Esophagus (tissue), 2 donors: ENCODE measurements around the gene QPCT. TPM values are rescaled to one million over a fixed set of nuclear protein-coding genes. Genes with fewer than 3 reads are reported as not detected.

ENCODE experiments used
- H3K27ac ChIP-seq, 2 donors: one replicate each; pipeline ENCODE4 v1.5.1; 2013; ENCODE audit warnings: low read depth in 2 of 2, mild to moderate bottlenecking in 2 of 2, inconsistent platforms in 1 of 2, low read length in 1 of 2, moderate library complexity in 1 of 2
- H3K27me3 ChIP-seq, 2 donors: one replicate each; pipeline ENCODE4 v1.6.1; 2013; ENCODE audit warnings: low read length in 2 of 2, control low read depth in 1 of 2, mild to moderate bottlenecking in 1 of 2; ENCODE audit not compliant: insufficient read depth in 2 of 2, control insufficient read depth in 1 of 2
- H3K36me3 ChIP-seq, 2 donors: one replicate each; pipeline ENCODE4 v1.6.1; 2013; ENCODE audit warnings: low read length in 1 of 2; ENCODE audit not compliant: control insufficient read depth in 2 of 2, insufficient read depth in 2 of 2
- H3K4me1 ChIP-seq, 2 donors: one replicate each; pipeline ENCODE4 v1.6.1; 2013; ENCODE audit warnings: low read length in 1 of 2; ENCODE audit not compliant: control insufficient read depth in 2 of 2, insufficient read depth in 2 of 2
- H3K4me3 ChIP-seq, 2 donors: one replicate each; pipeline ENCODE4 v1.5.1; 2013; ENCODE audit warnings: low read length in 2 of 2, mild to moderate bottlenecking in 2 of 2, low read depth in 1 of 2, moderate library complexity in 1 of 2
- H3K9me3 ChIP-seq, 2 donors: one replicate each; pipeline ENCODE4 v1.6.1; 2013; ENCODE audit warnings: mild to moderate bottlenecking in 2 of 2, low read depth in 1 of 2, low read length in 1 of 2, moderate library complexity in 1 of 2; ENCODE audit not compliant: control insufficient read depth in 2 of 2, insufficient read depth in 1 of 2
- WGBS, 2 donors: extraction: QIAGEN DNeasy Blood & Tissue Kit; methylation state at CpG; one replicate each; pipeline ENCODE4 v1.1.7; 2013; 5-methylcytosine and 5-hydroxymethylcytosine counted together
- polyA plus RNA-seq, 2 donors: library from polyadenylated mRNA; stranded (reverse); fragments of 200-250 nt; gene quantifications; one replicate each; pipeline ENCODE4 v1.2.3, GENCODE V29; 2013
- donor health status: healthy with polysubstance abuse.
- donor health status: Bipolar disorder and iron deficiency.

Gene QPCT
- polyA plus RNA-seq, 2 donors: 1.2 to 1.8 TPM

GRCh38 chr2:37354531-37354930 lies 10.1 kb downstream of the QPCT start:
- 94 to 95% methylated on average over 3 of the region's 3 CpGs for WGBS, 2 donors
- Histone ChIP-seq H3K36me3 (no peaks in the 10 kb centered on the region), H3K27ac (no peak overlapping the region), H3K9me3 (no peaks in the 10 kb centered on the region), H3K27me3 (no peaks in the 10 kb centered on the region), H3K4me1 (no peaks in the 10 kb centered on the region), H3K4me3 (no peak overlapping the region)

DNA sequence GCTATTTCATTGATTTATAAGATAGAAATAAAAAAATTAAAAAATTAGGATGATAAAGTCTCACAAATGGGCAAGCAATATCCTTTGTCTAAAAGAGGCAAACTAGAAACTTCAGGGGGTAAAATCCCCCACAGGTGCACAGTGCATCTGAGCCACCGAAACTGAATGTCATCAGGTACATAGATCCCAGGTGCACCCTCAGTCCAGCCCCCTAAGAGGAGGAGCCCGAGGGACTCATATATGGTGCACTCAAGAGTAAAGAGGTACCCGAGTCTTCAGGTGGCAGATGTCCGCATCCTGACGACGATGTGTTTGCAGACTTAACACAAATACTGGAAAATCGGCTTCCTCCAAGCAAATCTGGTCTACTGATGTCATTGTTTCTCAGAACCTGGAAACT lies 11.3 kb downstream of the QPCT start:
- WGBS, 2 donors: 87 to 91% methylated on average over 7 of the region's 7 CpGs
- no peaks in the 10 kb centered on the region for H3K4me1 ChIP-seq
- no peak overlapping the region for H3K4me3 ChIP-seq
- H3K27ac ChIP-seq: no peak overlapping the region
- no peaks in the 10 kb centered on the region for H3K9me3 ChIP-seq
- H3K36me3 ChIP-seq: no peaks in the 10 kb centered on the region
- no peaks in the 10 kb centered on the region for H3K27me3 ChIP-seq

DNA sequence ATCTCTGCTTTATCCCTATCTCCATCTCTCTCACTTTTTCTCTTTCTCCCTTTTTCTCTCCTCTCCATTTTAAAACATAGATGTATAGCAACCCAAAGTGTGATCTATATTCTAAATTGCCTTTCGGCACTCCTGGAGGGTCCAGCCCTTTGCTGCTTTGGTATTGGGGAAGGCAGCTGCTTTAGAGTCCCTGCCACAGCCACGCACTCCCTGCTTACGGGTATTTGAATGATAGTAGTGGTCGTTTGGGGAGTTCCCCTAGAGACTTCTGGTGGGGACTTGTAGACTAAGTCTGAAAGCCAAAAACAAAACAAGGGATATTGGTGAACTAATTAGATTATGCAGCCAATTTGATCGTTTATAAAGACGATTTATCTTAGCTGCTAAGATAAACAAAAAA lies 11.9 kb downstream of the QPCT start:
- Histone ChIP-seq H3K27ac (no peak overlapping the region), H3K9me3 (no peaks in the 10 kb centered on the region), H3K27me3 (no peaks in the 10 kb centered on the region), H3K36me3 (no peaks in the 10 kb centered on the region), H3K4me1 (peaks cover 0 to 2% of the 10 kb centered on the region in 2 donors), H3K4me3 (no peak overlapping the region)
- WGBS, 2 donors: 69 to 72% methylated on average over 6 of the region's 6 CpGs

DNA sequence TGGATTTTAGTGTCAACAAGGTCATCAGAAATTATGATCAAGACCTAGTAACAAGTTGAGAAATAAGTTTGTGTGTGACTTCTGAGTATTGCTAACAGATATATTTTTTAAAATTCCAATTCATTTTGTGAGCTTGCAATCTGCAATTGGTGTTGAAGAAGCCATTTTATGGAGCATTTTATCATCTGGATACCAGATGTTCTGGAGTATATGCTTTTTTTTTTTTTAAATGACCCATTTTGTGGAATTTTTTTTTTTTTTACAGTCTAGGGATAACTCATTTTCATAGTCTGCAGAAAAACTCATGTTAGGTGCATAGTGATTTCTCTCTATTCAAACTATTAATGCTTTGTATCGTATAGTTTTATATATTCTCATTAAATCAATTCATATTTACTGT lies 12.6 kb downstream of the QPCT start:
- H3K27ac ChIP-seq: no peak overlapping the region
- WGBS, 2 donors: 82 to 94% methylated on average over 1 of the region's 1 CpG
- no peak overlapping the region for H3K4me3 ChIP-seq
- no peaks in the 10 kb centered on the region for H3K27me3 ChIP-seq
- no peaks in the 10 kb centered on the region for H3K9me3 ChIP-seq
- peaks cover 0 to 2% of the 10 kb centered on the region in 2 donors for H3K4me1 ChIP-seq
- no peaks in the 10 kb centered on the region for H3K36me3 ChIP-seq

DNA sequence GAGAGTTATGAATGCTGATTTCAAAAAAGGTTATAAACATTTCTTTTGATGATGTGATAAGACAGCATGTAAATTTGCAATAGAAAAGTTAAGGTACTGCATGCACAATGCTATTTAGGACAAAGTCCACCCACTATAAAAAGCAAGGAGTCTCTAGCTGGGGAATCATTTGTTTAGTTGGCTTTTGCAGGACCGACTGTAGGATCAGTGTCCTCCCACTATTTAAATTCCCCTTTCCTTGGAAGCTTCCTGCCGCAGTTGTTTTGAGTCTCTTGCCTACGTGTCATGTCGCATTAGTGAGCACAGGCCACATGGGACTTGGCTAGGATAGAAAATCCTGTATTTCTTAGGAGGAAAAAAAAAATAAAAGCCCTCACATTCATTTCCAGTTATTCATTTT lies 13.1 kb downstream of the QPCT start:
- no peak overlapping the region for H3K4me3 ChIP-seq
- peaks cover 0 to 2% of the 10 kb centered on the region in 2 donors for H3K4me1 ChIP-seq
- 73 to 77% methylated on average over 4 of the region's 4 CpGs for WGBS, 2 donors
- H3K27me3 ChIP-seq: no peaks in the 10 kb centered on the region
- H3K9me3 ChIP-seq: no peaks in the 10 kb centered on the region
- no peak overlapping the region for H3K27ac ChIP-seq
- H3K36me3 ChIP-seq: no peaks in the 10 kb centered on the region

GRCh38 chr2:37358466-37358865 lies 14.0 kb downstream of the QPCT start:
- no peak overlapping the region for H3K27ac ChIP-seq
- no peaks in the 10 kb centered on the region for H3K27me3 ChIP-seq
- peaks cover 0 to 2% of the 10 kb centered on the region in 2 donors for H3K4me1 ChIP-seq
- WGBS, 2 donors: 93 to 96% methylated on average over 3 of the region's 3 CpGs
- H3K4me3 ChIP-seq: no peak overlapping the region
- no peaks in the 10 kb centered on the region for H3K9me3 ChIP-seq
- no peaks in the 10 kb centered on the region for H3K36me3 ChIP-seq

- no peaks in the 10 kb centered on the region for H3K9me3 ChIP-seq
- H3K27me3 ChIP-seq: no peaks in the 10 kb centered on the region
- H3K4me1 ChIP-seq: peaks cover 0 to 2% of the 10 kb centered on the region in 2 donors
- 73 to 78% methylated on average over 3 of the region's 3 CpGs for WGBS, 2 donors
- H3K27ac ChIP-seq: no peak overlapping the region
- no peaks in the 10 kb centered on the region for H3K36me3 ChIP-seq
- H3K4me3 ChIP-seq: no peak overlapping the region
Observed at GRCh38 chr2:37361216-37361815, 16.9 kb downstream of the QPCT start.

- Histone ChIP-seq H3K27ac (peak overlapping the region in 1 of 2 donors; percentile 0), H3K4me3 (no peak overlapping the region), H3K9me3 (no peaks in the 10 kb centered on the region), H3K36me3 (no peaks in the 10 kb centered on the region), H3K4me1 (peaks cover 0 to 2% of the 10 kb centered on the region in 2 donors), H3K27me3 (no peaks in the 10 kb centered on the region)
- 63 to 70% methylated on average over 9 of the region's 9 CpGs for WGBS, 2 donors
Observed at GRCh38 chr2:37361994-37362698, 17.7 kb downstream of the QPCT start.

- H3K36me3 ChIP-seq: no peaks in the 10 kb centered on the region
- H3K27ac ChIP-seq: no peak overlapping the region
- H3K4me3 ChIP-seq: no peak overlapping the region
- WGBS, 2 donors: 94% methylated on average over 6 of the region's 6 CpGs
- no peaks in the 10 kb centered on the region for H3K27me3 ChIP-seq
- peaks cover 0 to 2% of the 10 kb centered on the region in 2 donors for H3K4me1 ChIP-seq
- no peaks in the 10 kb centered on the region for H3K9me3 ChIP-seq
Observed at GRCh38 chr2:37364351-37364750, 19.9 kb downstream of the QPCT start.

DNA sequence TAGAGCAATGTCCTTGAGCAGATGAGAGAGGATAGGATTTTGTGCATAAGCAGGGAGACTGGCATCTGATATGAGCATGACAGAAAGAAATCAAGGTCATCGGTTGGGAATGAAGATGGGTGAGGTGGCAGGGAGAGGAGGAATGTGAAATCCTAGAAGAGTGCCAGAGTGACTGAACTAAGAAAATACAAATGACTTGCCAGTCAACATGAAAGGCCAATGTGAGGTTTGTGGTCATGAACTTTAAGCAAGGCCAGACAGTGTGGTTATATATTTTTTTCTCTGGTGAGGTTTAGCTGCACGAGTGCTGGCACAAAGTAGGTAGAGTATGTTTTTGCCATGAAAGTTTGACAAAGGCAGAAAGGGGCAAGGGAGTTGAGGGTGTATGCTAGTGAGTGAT lies 21.2 kb downstream of the QPCT start:
- no peaks in the 10 kb centered on the region for H3K36me3 ChIP-seq
- WGBS, 2 donors: 75 to 81% methylated on average over 2 of the region's 2 CpGs
- no peaks in the 10 kb centered on the region for H3K9me3 ChIP-seq
- peaks cover 0 to 2% of the 10 kb centered on the region in 2 donors for H3K4me1 ChIP-seq
- H3K27me3 ChIP-seq: no peaks in the 10 kb centered on the region
- no peak overlapping the region for H3K4me3 ChIP-seq
- no peak overlapping the region for H3K27ac ChIP-seq
